Measurements from ENCODE around the gene TM4SF5. TPM values are rescaled to one million over a fixed set of nuclear protein-coding genes. Genes with fewer than 3 reads are reported as not detected.

TM4SF5 gene
- total and polyA plus RNA-seq, 2 of the 8 experiments (the other 6 are each of a cell fraction or from before 2014, with no cell fraction given), result not detected

GRCh38 chr17:4744999-4745969, 26.4 kb upstream of the TM4SF5 start:
- ChIA-PET POLR2A (ENCODE audit: partially characterized antibody) (interaction anchor here (1.0 to 1.5 kb wide), 7 partner anchors 8 to 201 kb away, joined by 3 read pairs; partner anchors contain the start of genes MED11 and PSMB6), CTCF (ENCODE audit: partially characterized antibody) (interaction anchor here (0.5 to 3.1 kb wide), 7 partner anchors 13 to 178 kb away, joined by 3 to 14 read pairs (median 3); partner anchors contain the start of gene MED11)
- FAIRE-seq (peak; percentile 32), DNase-seq (ENCODE audit: low read depth in 1 of 2, low spot score in 2 of 2) (peak; percentile 41 to 82)
- Histone ChIP-seq H4K8ac (ENCODE audit: extremely low read depth, insufficient read depth, low read length) (no peak overlapping the region), H2BK120ac (replicated peaks; ENCODE audit: low read depth, low read length) (no peak overlapping the region), H3K79me1 (ENCODE audit: low read depth, low read length) (no peaks in the 10 kb centered on the region), H3K14ac (ENCODE audit: insufficient read length) (no peak overlapping the region), H3K27me3 (replicated peaks in 1 of 4; ENCODE audit: control insufficient read depth in 3 of 4, extremely low read depth in 1 of 4, insufficient read depth in 3 of 4, low read length in 3 of 4) (peaks cover 6 to 32% (median 20%) of the 10 kb centered on the region in 4 experiments), H3K18ac (ENCODE audit: extremely low read depth, low read length) (no peak overlapping the region), H3K79me2 (ENCODE audit: control insufficient read depth in 1 of 2, insufficient read depth in 2 of 2, low read length in 2 of 2) (no peaks in the 10 kb centered on the region), H3K56ac (replicated peaks; ENCODE audit: insufficient read length, low read depth, low read length) (no peak overlapping the region), H3K4me2 (ENCODE audit: insufficient read depth in 1 of 2, low read depth in 2 of 2, low read length in 2 of 2) (peak overlapping the region; percentile 69 to 76), H2BK12ac (ENCODE audit: low read depth, low read length) (no peak overlapping the region; the same call in 1 of the 2 replicates), H3K23me2 (ENCODE audit: low read depth, low read length) (peaks cover 7% of the 10 kb centered on the region; the same call in 1 of the 2 replicates), H3K4me1 (replicated peaks in 1 of 4; ENCODE audit: control insufficient read depth in 3 of 4, insufficient read depth in 4 of 4, low read length in 3 of 4) (peaks cover 0 to 3% (median under 1%) of the 10 kb centered on the region in 4 experiments; a peak in 3 of 7 replicates), H4K91ac (replicated peaks; ENCODE audit: insufficient read length, low read length) (no peak overlapping the region), H3K9me3 (ENCODE audit: insufficient read depth in 2 of 2, low read depth in 1 of 2, low read length in 1 of 2) (no peaks in the 10 kb centered on the region), H2BK5ac (ENCODE audit: low read depth, low read length) (no peak overlapping the region; the same call in 1 of the 2 replicates), H2AFZ (ENCODE audit: low read length) (0 out of 2 replicates have a peak overlapping the region, but pooled peaks have one; percentile 11), H2BK15ac (ENCODE audit: low read length) (peak overlapping the region; percentile 46; the same call in 1 of the 2 replicates), H4K5ac (ENCODE audit: insufficient read length, low read depth, low read length) (peak overlapping the region; percentile 45), H3K27ac (ENCODE audit: low read depth, low read length) (no peak overlapping the region), H3K23ac (ENCODE audit: insufficient read length) (no peak overlapping the region), H2AK5ac (ENCODE audit: low read depth, low read length) (no peak overlapping the region), H2BK20ac (ENCODE audit: low read length) (no peak overlapping the region), H3K36me3 (ENCODE audit: control insufficient read depth in 2 of 4, insufficient read depth in 4 of 4, low read length in 3 of 4) (no peaks in the 10 kb centered on the region), H3K4ac (replicated peaks; ENCODE audit: insufficient read length, low read depth, low read length) (no peak overlapping the region), H3K4me3 (ENCODE audit: extremely low read depth in 1 of 4, insufficient read depth in 2 of 4, low read depth in 3 of 4, low read length in 4 of 4) (peak overlapping the region; percentile 43 to 76 (median 61)), H4K20me1 (replicated peaks in 1 of 2; ENCODE audit: control insufficient read depth in 1 of 2, insufficient read depth in 2 of 2, low read length in 2 of 2) (no peaks in the 10 kb centered on the region), H3K9ac (replicated peaks in 1 of 4; ENCODE audit: extremely low read depth in 1 of 4, low read depth in 3 of 4, low read length in 3 of 4) (0 out of 7 replicates have a peak overlapping the region, but pooled peaks of 1 of the 4 experiments have one; percentile 2)
- WGBS, 2 experiments (ENCODE audit: extremely low coverage in 1 of 2, insufficient coverage in 1 of 2, insufficient read length in 1 of 2, insufficient replicate concordance in 2 of 2, low coverage in 1 of 2, low lambda C conversion rate in 2 of 2, missing lambda C conversion rate in 1 of 2), result 3% methylated on average over 22 of the region's 51 CpGs; no CpG with 5 or more reads in 1 of the 2 experiments
- TF ChIP-seq SP2 (IDR thresholded peaks at IDR 0.05; ENCODE audit: low read length) (no peak), CTCF (IDR thresholded peaks at IDR 0.05; ENCODE audit: control extremely low read depth in 1 of 3, insufficient read depth in 1 of 3, low read depth in 1 of 3, low read length in 3 of 3) (peak in 2 of 3 experiments; percentile 35 to 36; a peak in 3 of 4 replicates), RBBP5 (IDR thresholded peaks at IDR 0.05; ENCODE audit: borderline replicate concordance, low read depth, low read length) (0 out of 2 replicates have a peak, but pooled peaks have one; percentile 25), KDM4A (IDR thresholded peaks at IDR 0.05; ENCODE audit: low read depth, low read length, severe bottlenecking) (peak; percentile 65), EZH2 (IDR thresholded peaks at IDR 0.05; ENCODE audit: low read depth, low read length, severe bottlenecking) (peak; percentile 34), BCL11A (IDR thresholded peaks at IDR 0.05; ENCODE audit: low read depth in 2 of 2, low read length in 2 of 2) (no peak)
